ENCODE results near the gene USP22. TPM values are rescaled to one million over a fixed set of nuclear protein-coding genes. Genes with fewer than 3 reads are reported as not detected.

USP22 gene
- total RNA-seq, 1 donor from 2014 or later, result 420 TPM

- Mint-ChIP-seq H3K4me3 (ENCODE audit: unreplicated experiment) (no peak overlapping the region), H3K9me3 (ENCODE audit: unreplicated experiment) (peaks cover 14% of the 10 kb centered on the region), H3K36me3 (ENCODE audit: unreplicated experiment) (peaks cover 14% of the 10 kb centered on the region), H3K4me1 (ENCODE audit: low read depth, unreplicated experiment) (peaks cover 20% of the 10 kb centered on the region), H3K27ac (ENCODE audit: unreplicated experiment) (no peak overlapping the region), H3K27me3 (ENCODE audit: unreplicated experiment) (peaks cover 11% of the 10 kb centered on the region)
- TF ChIP-seq CTCF (IDR thresholded peaks at IDR 0.05; ENCODE audit: partially characterized antibody, unreplicated experiment), result no peak
- DNase-seq, result no peak
Measured at GRCh38 chr17:21008160-21008915, 34.5 kb downstream of the USP22 start.

- Mint-ChIP-seq H3K9me3 (ENCODE audit: unreplicated experiment) (peaks cover 11% of the 10 kb centered on the region), H3K27me3 (ENCODE audit: unreplicated experiment) (peaks cover 14% of the 10 kb centered on the region), H3K4me3 (ENCODE audit: unreplicated experiment) (no peak overlapping the region), H3K27ac (ENCODE audit: unreplicated experiment) (no peak overlapping the region), H3K4me1 (ENCODE audit: low read depth, unreplicated experiment) (peaks cover 13% of the 10 kb centered on the region), H3K36me3 (ENCODE audit: unreplicated experiment) (peaks cover 13% of the 10 kb centered on the region)
- TF ChIP-seq CTCF (IDR thresholded peaks at IDR 0.05; ENCODE audit: partially characterized antibody, unreplicated experiment), result no peak
- no peak for DNase-seq
Measured at GRCh38 chr17:21007646-21008045, 35.2 kb downstream of the USP22 start.

DNA sequence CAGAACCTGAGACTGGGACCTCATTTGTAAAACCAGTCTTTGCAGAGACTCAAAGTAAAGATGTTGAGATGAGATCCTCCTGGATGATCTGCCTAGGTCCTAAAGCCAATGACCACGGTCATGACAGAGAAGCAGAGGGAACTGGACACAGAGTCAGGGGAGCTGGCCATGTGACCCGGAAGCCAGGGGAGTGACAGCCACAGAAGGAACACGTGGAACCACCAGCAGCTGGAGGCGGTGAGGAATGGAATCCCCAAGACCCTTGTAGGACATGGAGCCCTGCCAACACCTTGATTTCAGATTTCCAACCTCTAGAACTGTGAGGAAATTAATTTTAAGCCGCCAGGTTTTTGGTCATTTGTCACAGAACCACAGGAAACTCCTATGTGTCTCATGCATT lies 37.0 kb downstream of the USP22 start:
- H3K4me1 Mint-ChIP-seq (ENCODE audit: low read depth, unreplicated experiment), result peaks cover 22% of the 10 kb centered on the region
- no peak for DNase-seq
- peaks cover 13% of the 10 kb centered on the region for H3K36me3 Mint-ChIP-seq (ENCODE audit: unreplicated experiment)
- peaks cover 16% of the 10 kb centered on the region for H3K9me3 Mint-ChIP-seq (ENCODE audit: unreplicated experiment)
- no peak overlapping the region for H3K4me3 Mint-ChIP-seq (ENCODE audit: unreplicated experiment)
- no peak overlapping the region for H3K27ac Mint-ChIP-seq (ENCODE audit: unreplicated experiment)
- TF ChIP-seq CTCF (IDR thresholded peaks at IDR 0.05; ENCODE audit: partially characterized antibody, unreplicated experiment), result no peak
- H3K27me3 Mint-ChIP-seq (ENCODE audit: unreplicated experiment), result peaks cover 23% of the 10 kb centered on the region

- no peak for DNase-seq
- H3K4me3 Mint-ChIP-seq (ENCODE audit: unreplicated experiment), result no peak overlapping the region
- H3K4me1 Mint-ChIP-seq (ENCODE audit: low read depth, unreplicated experiment), result peaks cover 19% of the 10 kb centered on the region
- H3K27ac Mint-ChIP-seq (ENCODE audit: unreplicated experiment), result no peak overlapping the region
- no peak for TF ChIP-seq CTCF (IDR thresholded peaks at IDR 0.05; ENCODE audit: partially characterized antibody, unreplicated experiment)
- H3K36me3 Mint-ChIP-seq (ENCODE audit: unreplicated experiment), result peaks cover 13% of the 10 kb centered on the region
- H3K27me3 Mint-ChIP-seq (ENCODE audit: unreplicated experiment), result peaks cover 22% of the 10 kb centered on the region
- H3K9me3 Mint-ChIP-seq (ENCODE audit: unreplicated experiment), result peaks cover 13% of the 10 kb centered on the region
Measured at GRCh38 chr17:21005367-21005766, 37.4 kb downstream of the USP22 start.
